ENCODE results near the gene ZNF217. TPM values are rescaled to one million over a fixed set of nuclear protein-coding genes. Genes with fewer than 3 reads are reported as not detected.
"Not testable (repeated sequence)": the region's sequence is repeated elsewhere in the genome, so short reads cannot be mapped to it uniquely, and the experiment has no call there.

ZNF217 gene
- 10 to 100 TPM; 37.2 to 38.3 TPM for total RNA-seq

DNA sequence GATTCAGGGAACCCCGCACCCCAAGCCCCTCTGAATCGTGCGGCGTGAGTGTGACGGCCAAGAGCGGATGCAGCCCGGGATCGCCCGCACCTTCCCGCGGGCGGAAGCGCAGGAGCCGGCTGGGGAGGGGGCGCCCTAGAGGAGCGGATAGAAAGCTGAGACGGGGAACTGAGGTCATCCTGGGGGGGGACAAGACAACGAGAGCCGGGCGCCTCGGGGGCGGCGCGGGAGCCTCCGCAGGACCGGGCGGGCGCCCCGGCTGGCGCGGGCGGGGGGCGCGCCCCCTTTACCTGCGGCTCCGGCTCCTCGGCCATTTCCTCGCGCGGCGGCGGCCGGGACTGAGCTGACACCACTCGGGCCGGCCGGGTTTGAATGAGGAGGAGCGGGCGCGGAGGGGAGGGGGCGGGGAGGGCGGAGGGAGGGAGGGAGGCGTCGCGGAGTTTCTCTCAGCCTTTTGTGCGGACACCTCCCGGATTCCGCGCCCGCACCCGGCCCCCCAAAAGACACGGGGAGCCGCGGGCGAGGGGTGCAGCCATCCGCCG, at the start of gene ZNF217:
Gene ZNF217, minus strand, starts transcription at position 374 of the 542 bp plus-strand sequence. CDS start 11,013 bp downstream, outside the sequence.
- H3K27ac Mint-ChIP-seq = peak within 1 kb of the TSS; percentile 99
- H3K9me3 Mint-ChIP-seq; H3K36me3 Mint-ChIP-seq (ENCODE audit: low read depth); CTCF ChIA-PET; H3K27me3 Mint-ChIP-seq (ENCODE audit: low read depth): not testable (repeated sequence)
- intact Hi-C loops (cut with micrococcal nuclease) = loop anchor here (1.0 to 10.0 kb wide), 7 partner anchors 10 to 691 kb away; no protein-coding TSS in a partner anchor
- H3K4me1 Mint-ChIP-seq (ENCODE audit: low read depth) = peaks cover 46% of the 10 kb centered on the region
- peak; percentile 81 for DNase-seq
- H3K4me3 Mint-ChIP-seq = peak within 1 kb of the TSS; percentile 94

DNA sequence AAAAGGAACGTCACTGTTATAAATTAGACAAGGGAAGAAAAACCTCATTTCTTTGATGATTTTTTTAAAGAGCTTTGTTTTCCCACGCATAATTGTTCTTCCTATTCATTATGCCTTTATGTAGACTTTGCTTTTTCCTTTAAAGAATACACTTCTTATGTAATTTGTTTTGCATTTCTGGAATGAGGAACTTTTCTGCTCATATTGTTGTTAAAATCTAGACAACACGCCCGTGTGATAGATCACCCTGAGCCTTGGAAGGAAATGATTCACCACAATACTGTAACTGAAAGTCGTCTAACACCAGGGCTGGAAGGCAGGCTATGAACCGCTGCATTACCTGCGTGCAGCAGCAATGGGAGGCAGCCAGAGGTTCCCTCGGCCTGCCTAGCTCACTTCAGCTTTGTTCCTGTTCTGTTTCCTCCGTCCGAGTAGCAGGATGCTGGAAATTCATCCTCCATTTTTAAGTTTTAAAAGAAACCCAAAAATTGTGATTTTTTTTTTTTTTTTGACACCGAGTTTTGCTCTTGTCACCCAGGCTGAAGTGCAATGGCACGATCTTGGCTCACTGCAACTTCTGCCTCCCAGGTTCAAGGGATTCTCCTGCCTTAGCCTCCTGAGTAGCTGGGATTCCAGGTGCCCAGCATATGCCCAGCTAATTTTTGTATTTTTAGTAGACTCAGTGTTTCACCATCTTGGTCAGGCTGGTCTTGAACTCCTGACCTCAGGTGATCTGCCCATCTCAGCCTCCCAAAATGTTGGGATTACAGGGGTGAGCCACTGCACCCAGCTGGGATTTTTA, 49.6 kb upstream of the ZNF217 start:
- Mint-ChIP-seq H3K27me3 (ENCODE audit: low read depth) (no peaks in the 10 kb centered on the region), H3K4me1 (ENCODE audit: low read depth) (peaks cover 40% of the 10 kb centered on the region), H3K9me3 (no peaks in the 10 kb centered on the region), H3K36me3 (ENCODE audit: low read depth) (no peaks in the 10 kb centered on the region), H3K4me3 (peak overlapping the region; percentile 66), H3K27ac (peak overlapping the region; percentile 85)
- intact Hi-C loops (cut with micrococcal nuclease) = loop anchor here (1.0 to 5.0 kb wide), 10 partner anchors 9 to 228 kb away; no protein-coding TSS in a partner anchor
- CTCF ChIA-PET = interaction anchor here (0.6 to 1.5 kb wide), 15 partner anchors 10 to 299 kb away, joined by 3 to 9 read pairs (median 3); no protein-coding TSS in a partner anchor
- DNase-seq = peak; percentile 82

DNA sequence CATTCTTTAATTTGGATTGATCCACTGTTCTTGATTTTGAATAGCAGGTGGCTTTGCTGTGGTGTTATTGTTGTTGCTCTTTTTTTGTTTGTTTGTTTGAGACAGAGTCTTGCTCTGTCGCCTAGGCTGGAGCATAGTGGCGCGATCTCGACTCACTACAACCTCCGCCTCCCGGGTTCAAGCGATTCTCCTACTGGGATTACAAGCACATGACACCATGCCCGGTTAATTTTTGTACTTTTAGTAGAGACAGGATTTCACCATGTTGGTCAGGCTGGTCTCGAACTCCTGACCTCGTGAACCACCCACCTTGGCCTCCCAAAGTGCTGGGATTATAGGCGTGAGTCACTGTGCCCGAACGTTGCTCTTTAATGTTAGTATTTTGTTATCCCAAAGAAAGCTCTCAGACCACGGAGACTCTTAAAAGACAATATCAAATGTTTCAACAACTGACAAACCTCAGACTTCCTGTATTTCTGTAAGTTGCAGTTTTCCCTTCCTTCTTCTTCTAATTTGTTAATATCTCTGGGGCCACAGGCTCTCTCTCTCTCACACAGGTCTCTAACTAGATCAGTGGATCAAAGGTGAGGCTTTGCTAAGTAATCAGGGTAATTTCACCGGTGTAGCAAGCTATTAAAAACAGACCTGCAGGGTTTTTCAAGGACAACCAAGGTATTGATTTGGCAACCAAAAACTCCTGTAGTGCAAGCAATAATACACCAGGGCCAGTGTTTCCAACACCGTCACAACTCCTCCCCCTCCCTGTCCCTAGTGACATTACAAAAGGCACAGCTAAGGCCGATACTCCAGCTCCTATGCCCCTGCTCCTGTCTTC, 48.8 kb upstream of the ZNF217 start:
- H3K4me1 Mint-ChIP-seq (ENCODE audit: low read depth) = peaks cover 40% of the 10 kb centered on the region
- peak; percentile 64 for DNase-seq
- intact Hi-C loops (cut with micrococcal nuclease) = loop anchor here (1.0 to 5.0 kb wide), 12 partner anchors 10 to 273 kb away; no protein-coding TSS in a partner anchor
- H3K27me3 Mint-ChIP-seq (ENCODE audit: low read depth) = no peaks in the 10 kb centered on the region
- CTCF ChIA-PET = interaction anchor here (0.6 to 1.5 kb wide), 14 partner anchors 11 to 299 kb away, joined by 3 to 9 read pairs (median 3); no protein-coding TSS in a partner anchor
- peak overlapping the region; percentile 85 for H3K27ac Mint-ChIP-seq
- H3K36me3 Mint-ChIP-seq (ENCODE audit: low read depth) = no peaks in the 10 kb centered on the region
- no peaks in the 10 kb centered on the region for H3K9me3 Mint-ChIP-seq
- peak overlapping the region; percentile 66 for H3K4me3 Mint-ChIP-seq

DNA sequence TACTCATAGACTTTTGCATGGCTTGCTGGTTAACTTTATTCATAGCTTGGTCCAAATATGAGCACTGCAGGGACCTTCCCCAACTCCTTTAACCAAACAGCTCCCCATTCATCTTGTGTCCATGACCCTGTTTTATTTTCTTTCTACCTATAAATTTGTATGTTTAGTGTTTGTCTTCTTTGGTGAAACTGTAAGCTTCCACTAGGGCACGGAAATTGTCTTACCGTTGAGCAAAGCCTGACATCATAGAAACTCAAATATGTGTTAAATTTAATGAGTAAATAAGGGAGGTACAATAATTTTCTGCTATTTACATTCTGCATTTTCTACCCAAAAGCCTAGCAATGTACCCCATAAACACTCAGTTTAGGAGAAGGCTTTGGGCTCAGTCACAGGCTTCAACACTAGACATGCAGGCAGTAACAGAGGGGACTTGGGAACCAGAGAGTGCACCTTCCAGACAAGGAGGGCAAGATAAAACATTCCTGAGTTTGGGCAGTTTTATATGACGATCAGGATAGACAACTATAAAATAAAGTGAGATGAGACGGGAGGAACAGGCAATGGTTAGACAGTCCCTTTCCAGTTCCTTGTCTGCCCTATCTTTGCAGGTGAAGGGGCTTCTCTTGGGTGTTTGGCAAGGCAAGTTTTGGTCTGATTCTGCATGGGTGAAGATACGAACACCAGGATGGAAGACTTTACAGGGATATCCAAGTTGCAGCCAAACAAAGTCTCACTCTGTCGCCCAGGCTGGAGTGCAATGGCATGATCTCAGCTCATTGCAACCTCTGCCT, 46.2 kb upstream of the ZNF217 start:
- no peak overlapping the region for H3K4me3 Mint-ChIP-seq
- DNase-seq = no peak
- CTCF ChIA-PET = interaction anchor here (1.1 kb wide), 1 partner anchor 68 kb away, joined by 3 read pairs; no protein-coding TSS in a partner anchor
- intact Hi-C loops (cut with micrococcal nuclease) = loop anchor here (5.0 kb wide), 1 partner anchor 202 kb away; no protein-coding TSS in a partner anchor
- no peaks in the 10 kb centered on the region for H3K9me3 Mint-ChIP-seq
- no peaks in the 10 kb centered on the region for H3K36me3 Mint-ChIP-seq (ENCODE audit: low read depth)
- H3K4me1 Mint-ChIP-seq (ENCODE audit: low read depth) = peaks cover 43% of the 10 kb centered on the region
- H3K27ac Mint-ChIP-seq = no peak overlapping the region
- H3K27me3 Mint-ChIP-seq (ENCODE audit: low read depth) = no peaks in the 10 kb centered on the region

DNA sequence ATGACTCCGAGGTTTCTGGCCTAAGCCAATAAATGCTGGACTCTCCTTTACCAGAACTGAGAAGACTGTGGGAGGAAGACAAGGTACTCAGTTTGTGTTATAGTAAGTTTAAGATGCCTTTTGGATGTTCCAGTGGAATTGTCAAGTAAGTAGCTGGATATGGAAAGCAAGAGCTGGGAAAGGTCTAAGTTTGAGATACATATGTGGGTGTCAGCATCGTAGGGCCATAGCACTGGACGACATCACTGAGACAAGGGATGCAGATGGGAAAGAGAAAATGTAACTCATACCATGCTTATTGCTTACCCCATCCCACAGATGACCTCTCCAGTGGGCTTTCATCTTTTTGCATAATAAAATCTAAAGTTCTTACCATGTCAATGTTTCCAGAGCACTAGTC, 45.5 kb upstream of the ZNF217 start:
- intact Hi-C loops (cut with micrococcal nuclease) = no loop called here
- no peak for DNase-seq
- H3K4me3 Mint-ChIP-seq = no peak overlapping the region
- no peaks in the 10 kb centered on the region for H3K9me3 Mint-ChIP-seq
- CTCF ChIA-PET = interaction anchor here (1.1 kb wide), 1 partner anchor 69 kb away, joined by 3 read pairs; no protein-coding TSS in a partner anchor
- H3K36me3 Mint-ChIP-seq (ENCODE audit: low read depth) = no peaks in the 10 kb centered on the region
- H3K4me1 Mint-ChIP-seq (ENCODE audit: low read depth) = peaks cover 40% of the 10 kb centered on the region
- H3K27me3 Mint-ChIP-seq (ENCODE audit: low read depth) = no peaks in the 10 kb centered on the region
- no peak overlapping the region for H3K27ac Mint-ChIP-seq

DNA sequence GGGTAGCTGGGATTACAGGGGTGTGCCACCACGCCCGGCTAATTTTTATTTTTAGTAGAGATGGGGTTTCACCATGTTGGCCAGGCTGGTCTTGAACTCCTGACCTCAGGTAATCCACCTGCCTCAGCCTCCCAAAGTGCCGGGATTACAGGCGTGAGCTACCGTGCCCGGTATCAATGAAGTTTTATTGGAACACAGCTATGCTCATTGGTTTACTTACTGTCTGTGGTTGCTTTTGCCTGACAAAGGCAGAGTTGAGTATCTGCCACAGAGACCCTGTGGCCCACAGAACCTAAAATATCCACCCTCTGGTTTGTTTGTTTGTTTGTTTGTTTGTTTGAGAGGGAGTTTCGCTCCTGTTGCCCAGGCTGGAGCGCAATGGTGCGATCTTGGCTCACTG, 43.7 kb upstream of the ZNF217 start:
- H3K9me3 Mint-ChIP-seq; DNase-seq; CTCF ChIA-PET; H3K27me3 Mint-ChIP-seq (ENCODE audit: low read depth); H3K4me3 Mint-ChIP-seq; H3K27ac Mint-ChIP-seq; H3K36me3 Mint-ChIP-seq (ENCODE audit: low read depth); intact Hi-C loops (cut with micrococcal nuclease): not testable (repeated sequence)
- H3K4me1 Mint-ChIP-seq (ENCODE audit: low read depth) = peaks cover 23% of the 10 kb centered on the region

DNA sequence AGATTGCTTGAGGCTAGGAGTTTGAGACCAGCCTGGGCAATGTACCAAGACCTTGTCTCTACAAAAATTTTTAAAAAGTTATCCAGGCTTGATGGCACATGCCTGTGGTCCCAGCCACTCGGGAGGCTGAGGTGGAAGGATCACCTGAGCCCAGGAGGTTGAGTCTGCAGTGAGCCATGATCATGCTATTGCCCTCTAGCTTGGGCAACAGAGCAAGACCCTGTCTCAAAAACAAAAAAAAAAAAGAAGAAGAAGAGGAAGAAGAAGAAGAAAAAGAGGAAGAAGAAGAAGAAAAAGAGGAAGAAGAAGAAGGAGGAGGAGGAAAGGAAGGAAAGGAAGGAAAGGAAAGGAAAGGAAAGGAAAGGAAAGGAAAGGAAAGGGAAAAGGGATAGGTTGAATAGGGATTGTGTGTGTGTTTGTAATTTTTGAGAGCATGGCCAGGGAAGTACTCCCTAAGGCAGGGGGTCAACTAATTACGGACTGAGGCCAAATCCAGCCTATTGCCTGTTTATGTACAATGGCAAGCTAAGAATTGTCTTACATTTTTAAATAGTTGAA, 43.0 kb upstream of the ZNF217 start:
- Mint-ChIP-seq H3K27ac (no peak overlapping the region), H3K36me3 (ENCODE audit: low read depth) (no peaks in the 10 kb centered on the region), H3K27me3 (ENCODE audit: low read depth) (no peaks in the 10 kb centered on the region), H3K9me3 (no peaks in the 10 kb centered on the region), H3K4me3 (no peak overlapping the region), H3K4me1 (ENCODE audit: low read depth) (peaks cover 20% of the 10 kb centered on the region)
- CTCF ChIA-PET = interaction anchor here (0.6 to 0.7 kb wide), 3 partner anchors 19 to 1329 kb away, joined by 3 to 4 read pairs (median 3); no protein-coding TSS in a partner anchor
- DNase-seq = no peak
- intact Hi-C loops (cut with micrococcal nuclease) = no loop called here

DNA sequence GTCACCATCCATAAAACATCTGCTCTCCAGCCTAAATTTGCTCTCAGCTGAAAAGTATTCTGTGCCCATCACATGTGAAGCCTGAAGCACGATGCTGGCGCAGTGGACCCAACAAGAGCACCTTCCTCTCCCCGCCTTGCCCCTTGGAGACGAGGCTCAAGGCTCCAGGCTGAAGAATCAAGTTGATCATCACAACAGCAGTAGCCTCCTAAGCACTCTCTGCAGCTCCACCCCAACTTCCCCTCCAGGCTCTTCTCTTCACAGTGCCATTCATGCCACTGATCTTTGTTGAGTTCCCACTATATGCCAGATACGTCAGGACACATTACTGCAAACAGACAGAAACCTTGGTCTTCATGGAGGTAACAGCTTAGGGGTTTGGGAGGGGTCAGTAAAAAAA, 41.6 kb upstream of the ZNF217 start:
- Mint-ChIP-seq H3K36me3 (ENCODE audit: low read depth) (no peaks in the 10 kb centered on the region), H3K27ac (no peak overlapping the region), H3K9me3 (no peaks in the 10 kb centered on the region), H3K27me3 (ENCODE audit: low read depth) (no peaks in the 10 kb centered on the region), H3K4me3 (no peak overlapping the region), H3K4me1 (ENCODE audit: low read depth) (peaks cover 14% of the 10 kb centered on the region)
- no peak for DNase-seq
- intact Hi-C loops (cut with micrococcal nuclease) = no loop called here
- CTCF ChIA-PET = interaction anchor here (0.7 to 1.1 kb wide), 2 partner anchors 9 to 131 kb away, joined by 3 to 6 read pairs; no protein-coding TSS in a partner anchor

DNA sequence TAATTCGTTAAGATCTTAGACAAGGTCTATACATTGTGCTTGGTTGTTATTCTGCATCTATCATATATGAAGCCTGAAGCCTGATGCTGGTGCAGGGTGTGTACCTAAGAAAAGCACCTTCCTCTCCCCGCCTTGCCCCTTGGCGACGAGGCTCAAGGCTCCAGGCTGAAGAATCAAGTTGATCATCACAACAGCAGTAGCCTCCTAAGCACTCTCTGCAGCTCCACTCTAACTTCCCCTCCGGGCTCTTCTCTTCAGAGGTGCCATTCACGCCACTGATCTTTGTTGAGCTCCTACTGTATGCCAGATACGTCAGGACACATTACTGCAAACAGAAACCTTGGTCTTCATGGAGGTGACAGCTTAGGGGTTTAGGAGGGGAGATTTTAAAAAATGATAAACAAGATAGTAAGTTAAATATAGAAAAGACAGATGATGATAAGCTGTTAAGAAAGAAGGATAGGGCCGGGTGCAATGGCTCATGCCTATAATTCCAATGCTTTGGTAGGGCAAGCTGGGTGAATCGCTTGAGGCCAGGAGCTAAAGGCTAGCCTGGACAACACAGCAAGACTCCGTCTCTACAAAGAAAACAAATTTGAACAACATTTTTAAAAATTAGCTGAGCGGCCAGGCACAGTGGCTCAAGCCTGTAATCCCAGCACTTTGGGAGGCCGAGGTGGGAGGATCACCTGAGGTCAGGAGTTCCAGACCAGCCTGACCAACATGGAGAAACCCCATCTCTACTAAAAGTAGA, 38.4 kb upstream of the ZNF217 start:
- intact Hi-C loops (cut with micrococcal nuclease) = no loop called here
- Mint-ChIP-seq H3K27ac (no peak overlapping the region), H3K4me3 (no peak overlapping the region), H3K9me3 (no peaks in the 10 kb centered on the region), H3K4me1 (ENCODE audit: low read depth) (peaks cover 19% of the 10 kb centered on the region), H3K36me3 (ENCODE audit: low read depth) (no peaks in the 10 kb centered on the region), H3K27me3 (ENCODE audit: low read depth) (no peaks in the 10 kb centered on the region)
- DNase-seq = no peak
- CTCF ChIA-PET = interaction anchor here (0.6 to 0.7 kb wide), 2 partner anchors 43 to 53 kb away, joined by 3 read pairs; no protein-coding TSS in a partner anchor

DNA sequence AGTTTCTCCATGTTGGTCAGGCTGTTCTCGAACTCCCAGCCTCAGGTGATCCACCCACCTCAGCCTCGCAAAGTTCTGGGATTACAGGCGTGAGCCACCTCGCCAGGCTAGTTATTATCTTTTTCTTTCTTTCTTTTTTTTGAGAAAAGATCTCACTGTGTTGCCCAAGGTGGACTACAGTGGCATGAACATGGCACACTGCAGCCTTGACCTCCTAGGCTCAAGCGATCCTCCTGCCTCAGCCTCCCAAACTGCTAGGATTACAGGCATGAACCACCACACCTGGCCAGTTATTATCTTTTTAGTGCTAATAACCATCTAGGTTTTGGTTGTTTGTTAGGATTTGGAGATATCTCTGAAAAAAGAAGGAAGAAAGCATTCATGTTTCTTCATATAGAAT, 35.8 kb upstream of the ZNF217 start:
- CTCF ChIA-PET = no interaction called here
- no peaks in the 10 kb centered on the region for H3K9me3 Mint-ChIP-seq
- intact Hi-C loops (cut with micrococcal nuclease) = no loop called here
- no peak overlapping the region for H3K4me3 Mint-ChIP-seq
- no peaks in the 10 kb centered on the region for H3K36me3 Mint-ChIP-seq (ENCODE audit: low read depth)
- H3K4me1 Mint-ChIP-seq (ENCODE audit: low read depth) = peaks cover 9% of the 10 kb centered on the region
- no peaks in the 10 kb centered on the region for H3K27me3 Mint-ChIP-seq (ENCODE audit: low read depth)
- H3K27ac Mint-ChIP-seq = no peak overlapping the region
- no peak for DNase-seq
